ENCODE measurements around the gene OR2T1.

GRCh38 chr1:248375446-248375845 lies 27.4 kb upstream of the OR2T1 start, which contains the start of gene OR2T6:
- TF ChIP-seq CTCF (IDR thresholded peaks at IDR 0.05) (no peak), POLR2A (IDR thresholded peaks at IDR 0.05) (no peak)
